Brain microvascular endothelial cell (primary cell): Measurements from ENCODE around the gene SNRPE.
"Not testable (repeated sequence)": the region's sequence is repeated elsewhere in the genome, so short reads cannot be mapped to it uniquely, and the experiment has no call there.

ENCODE experiments used
- DNase-seq: peaks from one replicate; pipeline ENCODE4 v3.0.0-alpha.2; 2020
- H3K27ac ChIP-seq: fragments of 250-450 bp; sonication (Bioruptor Pico); 2 replicates; pipeline ENCODE4 v1.5.1; 2020; ENCODE audit warnings: mild to moderate bottlenecking, moderate library complexity
- H3K27me3 ChIP-seq: fragments of 250-450 bp; sonication (Bioruptor Pico); replicated peaks from 2 replicates; pipeline ENCODE4 v1.5.1; 2020; ENCODE audit warnings: mild to moderate bottlenecking
- H3K36me3 ChIP-seq: fragments of 250-450 bp; sonication (Bioruptor Pico); replicated peaks from 2 replicates; pipeline ENCODE4 v1.5.1; 2020; ENCODE audit warnings: mild to moderate bottlenecking
- H3K4me3 ChIP-seq: 2 replicates; pipeline ENCODE4 v1.5.1; 2011; ENCODE audit warnings: low read depth, mild to moderate bottlenecking, control low read depth, low read length, moderate library complexity
- CTCF ChIP-seq: IDR thresholded peaks from 2 replicates; pipeline ENCODE4 v1.5.1; 2011; ENCODE audit warnings: low read depth, mild to moderate bottlenecking, moderate library complexity, low read length, control low read depth, inconsistent platforms; ENCODE audit errors: missing control alignments
- in situ Hi-C: cut with HindIII; loops from 2 replicates; pipeline ENCODE4 v1.10.0; 2017; ENCODE audit warnings: low sequenced_read_pairs, low pct_ligation_motif_present

SNRPE gene

GRCh38 chr1:203828002-203828401, 33.4 kb upstream of the SNRPE start:
- Histone ChIP-seq H3K27ac (peak overlapping the region; percentile 79), H3K4me3 (no peak overlapping the region), H3K36me3 (peaks cover 51% of the 10 kb centered on the region), H3K27me3 (no peaks in the 10 kb centered on the region)
- TF ChIP-seq CTCF: no peak
- DNase-seq: peak; percentile 45
- in situ Hi-C loops: no loop called here

GRCh38 chr1:203828503-203828902, 32.9 kb upstream of the SNRPE start:
- H3K27me3 ChIP-seq: no peaks in the 10 kb centered on the region
- no peak for TF ChIP-seq CTCF
- DNase-seq: no peak
- H3K4me3 ChIP-seq: no peak overlapping the region
- H3K36me3 ChIP-seq: peaks cover 48% of the 10 kb centered on the region
- in situ Hi-C loops: no loop called here
- peak overlapping the region; percentile 79 for H3K27ac ChIP-seq

- DNase-seq: peak; percentile 25
- Histone ChIP-seq H3K36me3 (peaks cover 51% of the 10 kb centered on the region), H3K27ac (peak overlapping the region; percentile 79)
- in situ Hi-C loops, H3K27me3 ChIP-seq, H3K4me3 ChIP-seq: not testable (repeated sequence)
Observed at GRCh38 chr1:203829247-203829646, 32.2 kb upstream of the SNRPE start.

GRCh38 chr1:203835476-203835875, 25.9 kb upstream of the SNRPE start:
- peaks cover 79% of the 10 kb centered on the region for H3K36me3 ChIP-seq
- no peaks in the 10 kb centered on the region for H3K27me3 ChIP-seq
- H3K4me3 ChIP-seq: no peak overlapping the region
- TF ChIP-seq CTCF: no peak
- in situ Hi-C loops: no loop called here
- no peak for DNase-seq
- no peak overlapping the region for H3K27ac ChIP-seq

- no peak for TF ChIP-seq CTCF
- H3K36me3 ChIP-seq: peaks cover 69% of the 10 kb centered on the region
- H3K27me3 ChIP-seq: no peaks in the 10 kb centered on the region
- peak overlapping the region; percentile 43 for H3K27ac ChIP-seq
- no peak overlapping the region for H3K4me3 ChIP-seq
- in situ Hi-C loops: no loop called here
- DNase-seq: peak; percentile 84
Observed at GRCh38 chr1:203839081-203839480, 22.3 kb upstream of the SNRPE start.

- in situ Hi-C loops: no loop called here
- TF ChIP-seq CTCF: no peak
- peaks cover 65% of the 10 kb centered on the region for H3K36me3 ChIP-seq
Observed at GRCh38 chr1:203840208-203840808, 21.1 kb upstream of the SNRPE start.

More at GRCh38 chr1:203840208-203840808, 21.1 kb upstream of the SNRPE start:
- no peak overlapping the region for H3K27ac ChIP-seq
- DNase-seq: no peak
- no peaks in the 10 kb centered on the region for H3K27me3 ChIP-seq
- H3K4me3 ChIP-seq: no peak overlapping the region
